Inflammatory macrophage (primary cell): Measurements from ENCODE around the gene MAPK10.
"Not testable (repeated sequence)": the region's sequence is repeated elsewhere in the genome, so short reads cannot be mapped to it uniquely, and the experiment has no call there.

Experiments
- DNase-seq, 2 donors: peaks; one replicate each; pipeline ENCODE4 v3.0.0-alpha.2; 2020 to 2022

The MAPK10 gene

DNA sequence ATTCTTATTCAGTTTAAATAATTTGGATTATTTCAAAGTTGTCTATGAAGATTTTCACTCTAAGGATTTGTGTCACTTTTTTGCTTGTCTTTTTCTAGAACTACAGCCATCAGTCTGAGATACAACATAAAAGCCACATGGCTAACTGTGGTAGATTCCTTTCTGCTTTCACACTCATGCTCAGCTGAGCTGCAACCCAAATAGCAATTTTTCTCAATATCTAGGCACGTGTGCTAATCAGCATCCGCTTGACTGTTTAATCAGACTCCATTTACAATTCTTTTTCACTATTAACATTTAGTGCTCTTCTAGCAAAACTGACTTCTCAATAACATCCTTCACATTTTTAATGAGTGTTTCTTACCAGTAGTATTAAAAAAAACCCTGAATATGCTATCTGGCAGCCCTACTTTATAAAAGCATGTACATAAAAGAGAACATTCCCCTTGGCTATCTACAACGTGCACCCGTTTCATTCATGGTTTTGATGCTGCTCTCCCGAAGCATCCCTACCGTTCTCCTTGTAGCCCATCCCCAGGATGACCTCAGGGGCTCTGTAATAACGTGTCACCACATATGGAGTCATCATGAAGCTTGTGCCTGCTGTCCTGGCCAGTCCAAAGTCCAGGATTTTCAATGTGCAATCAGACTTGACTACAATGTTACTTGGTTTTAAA, 259.2 kb downstream of the MAPK10 start:
- no peak for DNase-seq

DNA sequence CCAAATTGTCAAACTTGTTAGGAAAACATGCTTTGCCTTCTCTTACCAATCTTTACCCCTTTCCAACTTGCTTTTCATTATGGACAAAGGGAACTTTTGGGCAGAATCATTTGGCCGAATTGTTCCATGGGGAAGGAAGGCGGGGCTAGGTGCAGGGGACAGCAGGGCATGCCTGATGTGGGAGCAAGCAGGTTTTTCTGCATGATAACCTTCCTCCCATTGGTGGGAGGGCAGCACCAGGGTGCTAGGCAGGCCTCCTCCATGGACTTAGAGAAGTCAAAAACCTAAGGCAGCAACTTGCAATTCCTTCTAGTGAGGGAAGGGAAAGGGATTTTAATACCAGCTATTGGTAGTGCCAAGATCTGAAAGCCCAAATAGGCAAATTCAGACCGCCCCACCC, 260.5 kb downstream of the MAPK10 start:
- no peak for DNase-seq

DNA sequence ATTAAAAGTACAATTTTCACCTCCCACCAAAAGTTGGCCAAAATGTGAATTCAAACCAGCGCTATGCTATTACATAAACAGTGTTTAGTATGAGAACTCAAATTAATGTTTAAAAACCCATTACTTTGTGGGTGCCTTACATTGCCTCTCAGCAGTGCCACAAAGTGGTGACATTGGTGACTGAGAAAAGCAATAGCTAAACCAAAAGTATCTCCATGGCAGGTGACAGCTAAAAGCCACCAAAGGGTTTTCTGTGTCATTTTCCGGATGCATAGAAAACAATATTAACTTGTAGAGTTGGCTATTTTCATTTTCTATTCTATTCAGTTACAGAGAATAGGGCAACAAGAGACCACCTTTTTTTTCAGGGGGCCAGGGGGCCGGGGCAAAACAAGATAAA, 261.2 kb downstream of the MAPK10 start:
- DNase-seq: no peak

DNA sequence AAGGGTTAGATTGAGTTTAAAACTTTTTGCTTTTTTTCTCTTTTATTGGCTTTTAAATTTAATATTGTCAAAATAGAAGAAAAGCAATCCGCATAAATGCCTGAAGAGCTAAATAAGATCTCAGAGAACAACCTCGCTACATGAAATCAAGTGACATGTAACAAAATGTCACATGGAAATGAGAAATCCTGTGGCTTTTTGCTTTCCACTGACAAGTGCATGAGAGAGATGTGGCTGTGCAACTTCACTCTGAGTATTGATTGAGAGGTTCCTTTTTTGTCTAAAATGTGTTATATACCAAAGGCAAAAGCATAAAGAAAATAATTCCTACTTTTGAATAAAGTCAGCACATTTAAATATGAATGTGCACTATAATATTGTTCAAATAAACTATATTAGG, 263.5 kb downstream of the MAPK10 start:
- peak in 1 of 2 donors; percentile 17 for DNase-seq

DNA sequence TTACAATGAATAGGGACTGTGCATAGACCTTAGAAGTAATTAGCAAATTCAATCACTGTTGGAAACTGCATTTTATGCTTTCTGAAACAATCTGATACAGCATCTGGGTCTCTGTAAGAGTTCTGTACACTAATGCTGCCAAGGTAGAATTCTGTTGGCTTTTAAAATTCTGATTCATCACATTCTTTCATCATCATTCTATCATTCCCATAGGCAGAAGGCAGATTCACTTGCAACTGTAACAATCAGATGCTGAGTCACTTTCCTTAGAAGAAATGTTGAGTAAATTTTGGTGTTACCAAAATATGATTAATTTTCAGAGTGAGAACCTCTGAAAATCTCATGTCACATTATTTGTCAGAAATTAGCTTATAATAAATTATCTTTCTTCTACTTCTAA, 267.2 kb downstream of the MAPK10 start:
- peak in 1 of 2 donors; percentile 16 for DNase-seq

DNA sequence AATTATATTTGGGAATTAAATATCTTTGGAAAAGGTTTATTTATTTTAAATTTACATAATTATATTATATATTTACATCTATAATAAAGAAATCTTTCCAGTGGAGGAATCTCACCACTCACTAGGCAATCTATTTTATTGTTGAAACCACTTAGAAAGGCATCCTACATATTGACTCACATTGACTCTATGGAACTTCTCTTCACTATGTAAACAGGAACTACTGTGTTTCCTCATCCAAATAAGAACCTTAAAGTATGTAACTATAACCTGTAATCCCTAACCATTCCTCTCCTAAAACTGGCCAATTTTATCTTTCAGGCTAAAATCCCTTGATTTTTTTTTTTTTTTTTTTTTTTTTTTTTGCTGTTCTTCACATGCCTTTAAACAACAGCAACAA, 268.7 kb downstream of the MAPK10 start:
- no peak for DNase-seq

DNA sequence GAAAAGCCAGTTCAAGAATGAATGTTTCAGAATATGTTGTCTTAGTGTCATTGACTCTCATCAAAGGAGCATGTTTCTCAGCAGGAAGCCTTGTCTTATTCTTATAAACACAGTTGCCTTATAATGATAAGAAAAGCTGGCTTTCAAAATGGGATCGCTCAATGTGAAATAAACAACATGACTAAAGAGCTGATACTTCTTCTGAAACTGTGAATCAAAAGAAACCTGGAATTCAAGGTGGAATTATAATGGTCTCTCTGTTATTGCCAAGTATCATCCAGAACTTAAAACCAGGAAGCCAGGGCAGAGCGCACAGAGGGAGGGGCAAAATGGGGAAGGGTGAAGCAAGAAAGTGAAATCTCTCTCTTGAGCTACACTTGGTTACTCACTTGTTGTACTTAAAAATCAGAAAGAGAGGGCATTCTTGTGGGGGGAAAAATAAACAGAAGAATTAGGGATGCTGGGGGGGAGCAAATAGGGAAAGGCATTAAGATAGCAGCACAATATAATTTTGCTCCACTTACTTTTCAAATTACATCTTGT, 270.0 kb downstream of the MAPK10 start:
- DNase-seq: no peak

DNA sequence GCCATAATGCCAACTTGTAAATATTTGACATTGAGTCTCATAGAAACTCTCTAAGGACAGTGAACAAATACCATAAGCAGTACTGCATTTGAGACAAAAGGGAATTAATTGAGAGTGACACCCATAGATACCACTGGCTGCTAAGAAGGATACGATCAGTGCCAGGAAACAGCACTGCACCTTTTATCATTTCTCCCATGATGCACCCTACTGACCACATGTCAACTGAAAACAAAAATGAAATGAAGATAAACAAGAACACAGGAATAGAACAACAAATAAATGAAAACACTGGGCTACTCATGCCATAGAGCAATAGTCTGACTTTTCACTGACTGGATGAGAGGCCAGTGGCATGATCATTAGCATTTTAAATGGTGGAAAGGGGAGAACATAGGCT, 270.8 kb downstream of the MAPK10 start:
- no peak for DNase-seq

DNA sequence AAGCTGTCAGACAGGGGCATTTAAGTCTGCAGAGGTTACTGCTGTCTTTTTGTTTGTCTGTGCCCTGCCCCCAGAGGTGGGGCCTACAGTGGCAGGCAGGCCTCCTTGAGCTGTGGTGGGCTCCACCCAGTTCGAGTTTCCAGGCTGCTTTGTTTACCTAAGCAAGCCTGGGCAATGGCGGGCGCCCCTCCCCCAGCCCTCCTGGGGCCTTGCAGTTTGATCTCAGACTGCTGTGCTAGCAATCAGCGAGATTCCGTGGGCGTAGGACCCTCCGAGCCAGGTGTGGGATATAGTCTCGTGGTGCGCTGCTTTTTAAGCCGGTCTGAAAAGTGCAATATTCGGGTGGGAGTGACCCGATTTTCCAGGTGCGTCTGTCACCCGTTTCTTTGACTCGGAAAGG, 284.1 kb downstream of the MAPK10 start:
- not testable (repeated sequence) for DNase-seq

DNA sequence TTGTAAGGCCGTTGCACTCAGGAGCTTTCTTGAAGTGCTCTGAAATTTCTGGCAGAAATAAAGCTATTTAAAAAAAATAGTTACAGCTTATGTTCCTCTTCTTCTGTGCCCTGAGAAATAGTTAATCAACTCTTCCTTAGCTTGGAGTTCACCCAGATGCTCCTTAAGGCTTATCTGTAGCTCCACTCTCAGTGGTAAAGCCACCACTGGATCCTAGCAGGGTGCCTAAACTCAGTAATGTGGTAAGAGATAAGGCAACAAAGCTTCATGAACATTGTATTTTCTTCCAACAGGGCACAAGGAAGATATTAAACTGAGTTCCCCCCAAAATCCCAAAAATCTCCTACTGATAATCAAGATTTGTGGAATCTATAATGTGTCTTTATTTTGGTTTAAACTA, 299.5 kb downstream of the MAPK10 start:
- no peak for DNase-seq

DNA sequence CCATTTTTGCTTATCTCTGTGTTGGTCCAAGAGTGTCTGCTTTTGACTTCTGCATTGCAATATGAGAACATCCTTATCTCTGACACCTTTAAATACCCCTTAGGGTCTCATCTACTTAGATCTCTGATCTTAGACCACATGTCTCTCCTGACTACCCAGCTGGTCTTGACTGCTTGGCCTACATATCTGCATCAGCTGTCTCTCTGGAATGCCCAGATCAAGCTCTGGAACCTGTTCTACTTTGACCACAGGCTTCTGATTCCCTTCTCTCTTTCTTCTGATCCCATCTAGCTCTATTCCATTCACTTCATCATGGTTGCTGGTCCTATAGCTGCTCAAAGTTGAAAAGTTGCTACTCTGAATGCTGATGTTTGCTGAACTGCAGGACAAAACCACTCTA, 301.2 kb downstream of the MAPK10 start:
- DNase-seq: no peak

DNA sequence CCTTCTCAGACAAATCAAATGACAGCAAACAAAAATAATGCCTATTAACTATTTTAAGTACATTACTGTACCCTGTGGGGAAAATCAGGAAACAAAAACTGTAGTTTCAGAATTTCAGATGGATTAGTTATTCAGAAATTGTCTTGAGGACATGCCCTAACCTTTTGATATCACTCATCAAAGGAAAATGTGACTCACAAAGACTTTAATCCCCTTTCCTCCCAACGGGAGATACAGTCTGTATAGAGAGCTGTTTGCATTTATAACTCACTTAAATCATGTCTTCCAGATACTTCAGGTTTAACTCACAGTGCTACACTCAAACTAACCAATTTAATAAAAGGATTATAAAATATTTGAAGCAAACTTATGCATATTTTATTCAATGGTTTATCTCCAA, 304.0 kb downstream of the MAPK10 start:
- DNase-seq: no peak

DNA sequence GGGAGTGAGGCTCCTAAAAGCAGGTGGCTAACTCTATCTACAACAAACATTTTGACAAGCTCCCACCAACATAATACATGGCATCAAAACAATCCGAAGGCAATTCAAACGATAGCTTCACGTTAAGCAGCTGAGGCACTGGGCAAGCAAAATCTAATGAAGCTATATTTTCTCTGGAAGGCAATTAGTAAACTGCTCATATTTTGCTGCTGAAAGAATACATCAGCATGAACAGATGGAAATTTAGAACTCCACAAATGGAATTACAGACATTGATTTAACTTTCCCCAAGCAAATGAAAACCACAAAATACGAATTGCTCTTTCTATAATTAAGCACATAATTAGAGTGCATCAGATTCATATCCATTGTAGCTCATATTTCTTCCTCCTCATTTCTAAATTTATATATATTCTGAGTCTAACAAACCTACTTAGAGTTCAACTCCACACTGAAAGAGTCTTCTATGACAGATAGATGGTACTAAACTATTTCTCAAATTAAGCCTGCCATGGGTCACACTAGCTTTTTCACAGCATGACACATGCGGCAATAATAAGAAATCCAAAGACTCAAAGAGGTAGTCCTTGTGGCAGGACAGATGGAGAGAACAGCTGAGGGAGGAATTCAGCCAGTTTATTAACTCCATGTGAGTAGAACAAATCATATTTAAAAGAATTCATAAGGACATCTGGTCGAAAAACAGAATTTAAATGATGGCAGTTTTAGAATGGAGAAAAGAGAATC, 305.4 kb downstream of the MAPK10 start:
- DNase-seq: no peak

DNA sequence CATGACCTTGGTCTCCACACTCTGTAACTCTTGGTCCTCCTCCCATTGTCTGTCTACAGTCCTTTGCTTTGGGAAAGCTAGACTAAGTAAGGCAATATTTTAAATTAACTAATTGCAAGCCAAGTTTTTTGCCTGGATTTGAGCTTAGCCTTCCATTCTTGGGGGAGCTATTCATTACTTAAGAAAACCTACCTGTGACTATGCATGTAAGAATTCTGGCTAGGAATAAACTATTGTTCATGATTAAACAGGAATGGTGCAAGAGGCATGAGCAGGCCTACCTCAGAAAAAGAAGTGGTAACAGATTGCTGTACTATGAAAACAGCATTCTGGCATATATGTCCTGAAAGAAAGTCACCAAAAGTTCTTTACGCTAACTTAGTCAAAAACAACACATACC, 309.4 kb downstream of the MAPK10 start:
- DNase-seq: no peak

DNA sequence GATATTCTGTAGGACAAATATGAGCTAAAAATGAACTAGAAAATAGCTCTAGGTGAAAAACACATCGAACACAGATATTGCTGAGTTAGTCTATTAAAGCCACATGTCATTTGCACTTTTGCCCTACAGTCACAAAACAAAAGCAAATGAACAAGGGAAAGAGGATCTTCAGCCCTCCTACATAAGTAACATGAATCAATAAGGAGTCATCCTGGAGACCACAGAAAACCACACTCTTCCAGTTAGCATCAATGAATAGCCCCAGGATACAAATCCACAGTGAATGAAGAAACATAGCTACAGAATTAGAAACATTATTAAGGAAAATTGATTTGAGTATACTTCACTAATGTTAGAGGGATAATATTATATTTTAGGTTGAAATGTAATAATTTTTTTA, 311.4 kb downstream of the MAPK10 start:
- DNase-seq: no peak

DNA sequence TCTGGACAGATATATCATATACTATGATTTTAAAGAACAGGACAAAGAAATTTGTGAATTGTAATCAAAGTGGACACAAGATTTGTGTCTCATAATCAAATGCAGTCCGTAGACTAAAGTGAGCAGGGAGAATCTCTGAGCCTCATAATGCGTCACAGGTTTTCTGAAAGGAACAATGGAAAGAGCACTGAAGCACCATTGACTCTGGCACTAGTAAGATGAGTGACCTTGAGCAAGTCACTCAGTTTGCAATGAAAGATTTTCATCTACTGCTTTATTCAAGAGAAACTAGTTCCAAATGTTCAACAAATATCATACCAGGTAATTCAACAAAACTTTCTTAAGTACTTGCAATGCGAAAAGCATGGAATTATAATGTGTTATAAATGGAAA, 315.3 kb downstream of the MAPK10 start:
- no peak for DNase-seq

DNA sequence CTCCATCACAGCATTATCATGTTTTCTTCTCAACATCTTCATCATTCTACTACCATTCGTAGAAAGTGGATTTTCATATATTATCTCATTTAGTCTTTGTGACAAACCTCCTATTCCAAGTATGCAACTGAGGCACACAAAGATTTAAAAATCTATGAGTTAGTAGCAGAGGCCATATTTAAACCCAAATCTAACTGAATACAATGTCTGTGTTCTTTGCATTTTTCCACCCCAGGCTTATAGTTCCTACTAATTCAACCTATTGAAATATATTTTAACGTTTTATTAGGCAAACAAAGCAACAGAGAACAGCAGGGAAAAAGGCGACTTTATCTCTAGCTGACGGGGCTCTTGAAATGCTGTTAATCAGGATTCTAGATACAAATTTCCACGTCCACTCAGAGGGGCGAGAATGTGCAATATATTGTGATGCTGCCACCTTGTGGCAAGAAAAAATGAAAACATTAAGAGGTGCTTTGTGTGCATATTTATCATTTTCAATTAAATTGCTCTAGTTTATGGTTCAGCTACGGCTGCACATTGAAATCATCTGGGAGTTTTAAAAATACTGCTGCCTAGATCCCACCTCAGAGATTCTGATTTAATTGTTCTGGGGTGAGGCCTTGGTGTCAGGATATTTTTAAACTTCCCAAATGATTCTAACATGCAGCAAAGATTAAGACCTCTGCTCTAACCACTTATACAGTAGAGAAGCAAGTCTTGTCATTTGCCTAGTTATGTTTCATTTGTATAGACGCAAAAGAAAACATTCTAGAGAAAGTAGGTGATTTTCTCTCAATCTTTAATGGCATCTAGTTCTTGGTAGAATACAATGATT, 315.9 kb downstream of the MAPK10 start:
- peak; percentile 25 to 56 for DNase-seq

DNA sequence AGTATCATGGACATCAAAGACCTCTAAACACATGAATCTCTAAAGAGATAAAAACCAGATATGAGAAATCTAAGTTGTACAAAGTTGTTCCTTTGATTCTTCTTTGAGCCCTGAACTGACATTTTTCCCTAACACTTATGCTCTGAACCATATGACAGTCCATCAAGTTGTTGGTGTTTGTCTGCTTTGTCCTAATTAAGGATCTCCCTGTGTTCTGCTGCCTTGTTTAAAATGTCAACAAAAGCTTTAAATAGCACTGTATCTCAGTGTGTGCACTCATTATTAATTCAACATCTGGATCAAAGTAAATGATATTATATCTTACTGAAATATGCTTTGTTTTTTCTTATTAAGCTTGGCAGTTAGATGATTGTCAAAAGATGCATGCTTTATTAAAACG, 321.8 kb downstream of the MAPK10 start:
- DNase-seq: no peak

DNA sequence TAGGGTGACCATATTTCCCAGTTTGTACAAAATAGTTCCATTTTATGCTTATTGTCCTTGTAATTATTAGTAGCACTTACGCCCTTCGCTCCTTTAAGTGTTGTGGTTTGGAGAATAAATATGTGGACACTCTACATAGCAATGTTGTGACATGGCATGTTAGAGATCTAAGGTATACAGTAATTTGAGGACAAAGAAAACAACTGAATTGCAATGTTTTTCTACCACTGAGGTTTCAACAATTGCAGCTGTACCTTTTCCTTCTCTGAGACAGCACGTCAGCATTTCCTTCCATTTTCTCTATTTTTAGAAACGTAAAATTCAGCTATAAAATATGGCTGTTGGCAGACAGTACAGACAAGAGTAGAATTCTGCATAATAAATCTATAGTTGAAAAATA, 323.1 kb downstream of the MAPK10 start:
- DNase-seq: no peak

DNA sequence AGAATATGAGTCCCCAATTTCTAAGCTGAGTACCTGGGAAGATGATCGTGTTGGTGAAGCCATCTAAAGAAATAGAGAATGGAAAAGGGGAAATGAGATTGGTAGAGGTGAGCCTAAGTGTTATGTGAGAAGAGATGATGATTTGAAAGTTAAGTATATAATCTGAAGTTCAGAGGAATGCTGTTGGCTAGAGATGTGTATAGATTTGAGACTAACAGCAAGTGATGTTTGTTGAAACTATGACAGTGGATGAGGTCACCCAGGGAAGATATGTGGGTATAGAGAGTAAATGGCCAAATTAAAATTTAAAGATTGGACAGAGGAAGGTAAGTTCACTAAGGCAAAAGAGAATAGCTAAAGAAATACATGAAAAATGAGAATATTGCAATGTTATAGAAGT, 324.2 kb downstream of the MAPK10 start:
- no peak for DNase-seq

DNA sequence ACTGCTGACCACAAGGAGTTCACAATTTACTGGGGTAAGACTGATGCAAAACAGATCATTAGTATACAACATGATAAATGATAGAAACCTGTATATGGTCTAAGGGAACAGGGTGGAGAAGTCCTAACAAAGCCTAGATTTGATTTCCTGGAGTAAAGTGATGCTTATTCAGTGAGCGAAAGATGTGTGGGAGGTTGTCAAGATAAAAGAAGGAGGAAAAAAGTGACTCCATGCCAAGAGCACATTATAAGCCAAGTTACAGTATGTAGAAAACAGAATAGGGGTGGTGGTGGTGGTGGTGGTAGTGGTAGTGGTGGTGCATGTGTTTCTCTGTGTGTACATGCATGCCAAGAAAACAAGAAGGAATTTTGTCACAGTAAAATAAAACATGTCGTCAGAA, 325.2 kb downstream of the MAPK10 start:
- DNase-seq: no peak

DNA sequence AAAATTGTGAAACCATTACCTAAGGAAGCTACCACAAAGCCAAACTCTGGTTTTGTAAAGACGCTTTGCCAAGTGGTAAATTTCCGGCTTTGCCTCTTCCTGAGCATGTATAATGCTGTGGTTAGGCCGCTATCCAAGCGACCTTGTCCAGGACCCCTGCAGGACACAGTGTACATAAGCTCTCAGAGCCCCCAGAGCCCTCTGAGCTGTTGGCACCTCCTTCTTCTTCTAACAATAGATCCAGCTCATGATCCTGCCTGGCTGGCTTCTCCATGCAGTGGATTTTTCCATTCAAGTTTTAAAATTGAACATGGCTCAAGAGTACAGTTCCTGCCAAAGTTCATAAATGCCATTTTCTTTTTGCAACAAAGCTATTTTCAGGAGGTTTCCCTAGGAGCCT, 326.7 kb downstream of the MAPK10 start:
- DNase-seq: no peak

DNA sequence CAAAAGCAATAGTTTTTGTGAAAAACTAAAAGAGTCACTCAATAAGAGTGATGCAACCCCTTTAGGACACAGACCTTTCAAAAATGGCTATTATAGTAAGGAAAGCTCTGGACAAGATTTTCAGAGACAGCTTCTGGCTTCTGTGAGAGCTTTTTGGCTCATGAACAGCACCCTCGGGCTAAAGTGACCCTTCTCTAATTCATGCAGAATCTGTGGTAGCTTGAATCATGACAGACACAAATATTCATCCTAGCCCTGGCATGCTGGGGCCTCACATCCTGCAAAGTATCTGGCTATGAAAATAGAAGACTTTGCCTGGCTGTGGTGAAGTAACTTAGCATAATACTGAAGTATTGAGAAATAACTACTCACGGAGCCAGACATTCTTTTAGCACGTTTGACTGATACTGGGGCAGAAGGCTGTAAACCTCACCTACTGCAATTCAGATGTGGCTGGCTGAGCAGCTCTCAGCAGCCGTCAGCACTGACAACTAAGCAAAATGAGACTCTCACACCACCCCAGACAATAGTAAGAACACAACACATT, 327.3 kb downstream of the MAPK10 start:
- no peak for DNase-seq
